Peyer's patch (tissue), 4 donors: Measurements from ENCODE around the gene GBX1. TPM values are rescaled to one million over a fixed set of nuclear protein-coding genes. Genes with fewer than 3 reads are reported as not detected.

Experiments used
- DNase-seq, 3 donors: peaks; one replicate each; pipeline ENCODE4 v3.0.0-alpha.2; 2017 to 2019
- H3K27ac ChIP-seq, 4 donors: fragments of 200-600 bp; sonication (generic); one replicate each; pipeline ENCODE4 v1.5.1; 2016 to 2019
- H3K27me3 ChIP-seq, 2 donors: fragments of 200-600 bp; sonication (generic); one replicate each; pipeline ENCODE4 v1.5.1; 2019
- H3K36me3 ChIP-seq, 3 donors: fragments of 200-600 bp; sonication (generic); one replicate each; pipeline ENCODE4 v1.5.1; 2016 to 2019
- H3K4me1 ChIP-seq, 4 donors: fragments of 200-600 bp; sonication (generic); one replicate each; pipeline ENCODE4 v1.5.1; 2016 to 2019
- H3K4me3 ChIP-seq, 4 donors: fragments of 200-600 bp; sonication (generic); 1 replicate in 3 of 4; 2 replicates in 1 of 4; pipeline ENCODE4 v1.5.1; 2016 to 2019; ENCODE audit warnings: mild to moderate bottlenecking in 1 of 4
- H3K9me3 ChIP-seq, 4 donors: fragments of 200-600 bp; sonication (generic); one replicate each; pipeline ENCODE4 v1.5.1; 2016 to 2019; ENCODE audit warnings: mild to moderate bottlenecking in 1 of 4
- POLR2A ChIP-seq, 2 donors: fragments of 450-650 bp; IDR thresholded peaks; one replicate each; pipeline ENCODE4 v1.5.1; 2017; ENCODE audit warnings: antibody characterized with exemption in 2 of 2, mild to moderate bottlenecking in 2 of 2, moderate library complexity in 2 of 2
- total RNA-seq, 4 donors: library from RNA; depleted of rRNA; stranded (reverse); fragments of >200 nt; gene quantifications; one replicate each; pipeline ENCODE4 v1.1.0, GENCODE V29; 2016
- TF ChIP-seq, protein P1 (sequence below), 6 experiments: fragments of 450-650 bp in 4 of 6; fragments of 200-600 bp in 2 of 6; sonication (generic) in 1 of 6; IDR thresholded peaks; one replicate each; pipeline ENCODE4 v1.5.1; 2017 to 2019; ENCODE audit warnings: antibody characterized with exemption in 6 of 6, mild to moderate bottlenecking in 3 of 6, moderate library complexity in 1 of 6

GBX1 gene
- total RNA-seq, 4 donors from 2014 or later = not detected

DNA sequence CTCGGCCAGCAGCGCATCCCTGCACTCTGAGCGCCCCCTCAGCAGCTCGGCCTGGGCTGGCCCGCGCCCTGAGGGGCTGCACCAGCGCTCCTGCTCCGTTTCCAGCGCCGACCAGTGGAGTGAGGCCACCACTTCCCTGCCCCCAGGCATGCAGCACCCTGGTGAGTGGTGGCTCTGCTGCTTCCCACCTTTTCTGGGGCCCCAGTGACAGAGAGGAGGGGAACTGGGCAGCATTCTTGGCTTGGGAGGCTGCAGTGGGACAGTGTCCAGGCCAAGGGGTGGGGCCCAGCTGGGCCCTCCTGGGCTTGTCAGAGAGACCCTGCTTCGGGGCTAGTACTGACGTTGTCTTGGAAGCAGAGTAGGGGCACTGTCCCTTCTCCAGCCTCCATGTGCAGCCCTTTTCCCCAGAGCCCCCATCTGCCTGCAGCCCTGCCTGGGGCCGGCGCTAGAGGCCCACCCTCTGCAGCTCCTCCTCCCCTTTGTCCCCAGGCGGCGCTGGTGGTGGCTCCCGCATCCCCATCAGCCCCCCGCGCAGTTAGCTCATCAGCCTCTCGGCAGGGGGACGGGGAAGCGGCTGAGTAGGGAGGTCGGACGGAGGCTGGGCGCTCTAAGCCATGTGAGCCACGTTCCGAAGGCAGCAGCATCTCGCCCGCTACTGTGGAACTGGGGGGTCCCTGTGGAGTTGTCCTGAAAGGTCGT, 29.2 kb downstream of the GBX1 start:
- TF ChIP-seq POLR2A (IDR thresholded peaks at IDR 0.05) = no peak
- TF ChIP-seq, protein P1, sequence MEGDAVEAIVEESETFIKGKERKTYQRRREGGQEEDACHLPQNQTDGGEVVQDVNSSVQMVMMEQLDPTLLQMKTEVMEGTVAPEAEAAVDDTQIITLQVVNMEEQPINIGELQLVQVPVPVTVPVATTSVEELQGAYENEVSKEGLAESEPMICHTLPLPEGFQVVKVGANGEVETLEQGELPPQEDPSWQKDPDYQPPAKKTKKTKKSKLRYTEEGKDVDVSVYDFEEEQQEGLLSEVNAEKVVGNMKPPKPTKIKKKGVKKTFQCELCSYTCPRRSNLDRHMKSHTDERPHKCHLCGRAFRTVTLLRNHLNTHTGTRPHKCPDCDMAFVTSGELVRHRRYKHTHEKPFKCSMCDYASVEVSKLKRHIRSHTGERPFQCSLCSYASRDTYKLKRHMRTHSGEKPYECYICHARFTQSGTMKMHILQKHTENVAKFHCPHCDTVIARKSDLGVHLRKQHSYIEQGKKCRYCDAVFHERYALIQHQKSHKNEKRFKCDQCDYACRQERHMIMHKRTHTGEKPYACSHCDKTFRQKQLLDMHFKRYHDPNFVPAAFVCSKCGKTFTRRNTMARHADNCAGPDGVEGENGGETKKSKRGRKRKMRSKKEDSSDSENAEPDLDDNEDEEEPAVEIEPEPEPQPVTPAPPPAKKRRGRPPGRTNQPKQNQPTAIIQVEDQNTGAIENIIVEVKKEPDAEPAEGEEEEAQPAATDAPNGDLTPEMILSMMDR (IDR thresholded peaks at IDR 0.05) = no peak
- no peaks in the 10 kb centered on the region for H3K9me3 ChIP-seq
- no peak overlapping the region for H3K27ac ChIP-seq
- no peaks in the 10 kb centered on the region for H3K4me1 ChIP-seq
- DNase-seq = peak in 1 of 3 donors; percentile 36
- H3K4me3 ChIP-seq = no peak overlapping the region
- peaks cover 0 to 73% (median 0%) of the 10 kb centered on the region in 3 donors for H3K36me3 ChIP-seq
- H3K27me3 ChIP-seq = no peaks in the 10 kb centered on the region

DNA sequence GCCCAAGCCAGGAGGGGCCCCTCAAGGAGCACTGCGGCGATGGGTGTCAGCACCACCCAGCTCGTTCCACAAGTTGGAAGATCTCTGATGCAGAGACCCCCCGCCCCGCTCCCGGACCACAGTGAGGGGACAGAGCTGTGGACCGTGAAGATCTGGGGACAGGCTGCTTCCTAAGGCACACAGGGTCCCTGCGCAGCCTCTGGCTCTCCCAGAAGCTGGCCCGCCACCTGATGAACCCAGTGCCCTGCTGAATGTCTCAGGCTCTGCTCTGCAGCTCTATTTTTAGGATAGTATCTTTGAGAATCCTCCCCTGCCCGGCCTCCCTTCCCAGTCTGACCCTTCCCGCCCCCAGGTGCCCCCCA, 29.7 kb downstream of the GBX1 start:
- no peak overlapping the region for H3K27ac ChIP-seq
- H3K9me3 ChIP-seq = no peaks in the 10 kb centered on the region
- peak in 1 of 3 donors; percentile 30 for DNase-seq
- no peaks in the 10 kb centered on the region for H3K4me1 ChIP-seq
- peaks cover 0 to 73% (median 0%) of the 10 kb centered on the region in 3 donors for H3K36me3 ChIP-seq
- TF ChIP-seq, protein P1 (IDR thresholded peaks at IDR 0.05) = no peak
- no peak for TF ChIP-seq POLR2A (IDR thresholded peaks at IDR 0.05)
- no peaks in the 10 kb centered on the region for H3K27me3 ChIP-seq
- no peak overlapping the region for H3K4me3 ChIP-seq

DNA sequence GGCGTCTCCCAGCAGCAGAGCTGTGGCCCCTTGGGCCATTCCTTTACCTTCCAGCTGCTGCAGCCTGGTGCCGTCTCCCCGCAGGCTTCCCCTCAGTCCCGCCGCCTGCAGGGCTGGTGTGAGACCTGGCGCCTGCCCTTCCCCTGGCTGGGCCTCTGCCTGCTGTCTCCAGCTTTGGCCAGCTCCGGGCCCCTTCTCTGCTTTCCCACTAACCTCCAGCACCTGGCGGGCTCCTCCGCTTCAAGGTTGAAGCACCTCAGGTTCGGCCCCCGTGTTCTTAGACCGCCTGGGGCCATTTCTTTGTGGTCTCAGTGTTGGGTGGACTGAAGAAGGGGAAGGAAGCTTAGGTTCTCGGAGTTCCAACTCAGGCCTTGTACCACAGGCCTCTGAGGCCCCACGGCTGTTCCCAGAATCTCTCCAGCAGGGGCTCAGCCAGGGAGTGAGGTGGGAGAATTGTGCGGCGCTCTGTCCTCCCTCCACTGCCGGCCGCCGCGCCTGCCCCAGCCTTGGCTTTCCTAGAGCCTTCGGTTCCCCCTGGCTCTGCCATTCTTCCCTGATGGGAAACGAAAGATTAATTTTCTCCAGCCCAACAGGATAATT, 30.3 kb downstream of the GBX1 start:
- Histone ChIP-seq H3K36me3 (peaks cover 0 to 72% (median 0%) of the 10 kb centered on the region in 3 donors), H3K4me1 (no peaks in the 10 kb centered on the region), H3K4me3 (no peak overlapping the region), H3K9me3 (no peaks in the 10 kb centered on the region), H3K27me3 (no peaks in the 10 kb centered on the region), H3K27ac (no peak overlapping the region)
- TF ChIP-seq, protein P1 (IDR thresholded peaks at IDR 0.05) = no peak
- no peak for TF ChIP-seq POLR2A (IDR thresholded peaks at IDR 0.05)
- DNase-seq = peak in 1 of 3 donors; percentile 37

DNA sequence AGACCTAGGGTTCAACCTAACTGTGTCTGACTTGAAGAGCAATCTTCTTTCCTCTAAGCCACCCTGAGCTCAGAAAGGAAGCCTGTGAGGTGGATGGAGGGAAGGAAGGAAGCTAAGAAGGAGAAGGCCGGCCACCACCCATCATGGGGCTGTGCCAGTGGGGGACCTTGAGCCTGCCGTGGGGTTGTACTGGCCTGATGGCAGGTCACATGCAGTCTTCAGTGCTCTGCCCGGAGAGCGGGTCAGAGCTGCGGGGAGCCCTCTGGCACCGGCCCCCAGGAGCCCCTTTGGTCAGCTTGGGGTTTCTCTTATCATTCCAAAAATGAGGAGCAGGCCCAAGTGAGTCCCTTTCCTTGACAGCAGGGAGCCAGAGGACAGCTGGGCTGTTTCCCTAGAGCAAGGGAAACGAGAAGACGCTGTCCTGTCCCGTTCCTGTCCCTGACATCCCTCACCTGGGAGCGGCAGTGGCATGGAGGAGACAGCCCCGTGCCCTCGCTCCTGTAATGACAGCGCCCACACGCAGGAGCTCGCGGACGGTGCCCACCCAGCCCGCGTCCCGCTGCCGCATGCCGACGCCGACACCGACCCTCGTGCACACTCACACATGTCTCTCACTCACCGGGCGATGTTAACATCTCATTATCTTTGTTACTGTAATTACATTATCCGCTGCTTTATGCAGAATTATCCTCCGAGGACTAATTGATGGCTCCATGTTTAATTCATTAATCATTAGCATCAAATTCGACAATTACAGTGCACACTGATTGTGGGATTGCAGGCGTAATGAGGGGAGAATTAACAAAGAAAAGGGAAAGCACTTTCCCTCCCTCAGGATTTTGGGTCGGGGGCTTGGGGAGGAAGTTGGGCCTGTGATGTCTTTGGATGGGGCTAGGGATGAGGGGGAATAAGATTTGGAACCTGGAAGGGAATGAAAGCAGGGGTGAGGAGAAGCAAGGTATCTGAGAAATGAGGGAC, 31.3 kb downstream of the GBX1 start:
- TF ChIP-seq, protein P1 (IDR thresholded peaks at IDR 0.05) = no peak
- TF ChIP-seq POLR2A (IDR thresholded peaks at IDR 0.05) = no peak
- Histone ChIP-seq H3K4me3 (no peak overlapping the region), H3K27ac (no peak overlapping the region), H3K27me3 (no peaks in the 10 kb centered on the region), H3K36me3 (peaks cover 0 to 72% (median 0%) of the 10 kb centered on the region in 3 donors), H3K4me1 (no peaks in the 10 kb centered on the region), H3K9me3 (no peaks in the 10 kb centered on the region)
- peak in 1 of 3 donors; percentile 40 for DNase-seq

DNA sequence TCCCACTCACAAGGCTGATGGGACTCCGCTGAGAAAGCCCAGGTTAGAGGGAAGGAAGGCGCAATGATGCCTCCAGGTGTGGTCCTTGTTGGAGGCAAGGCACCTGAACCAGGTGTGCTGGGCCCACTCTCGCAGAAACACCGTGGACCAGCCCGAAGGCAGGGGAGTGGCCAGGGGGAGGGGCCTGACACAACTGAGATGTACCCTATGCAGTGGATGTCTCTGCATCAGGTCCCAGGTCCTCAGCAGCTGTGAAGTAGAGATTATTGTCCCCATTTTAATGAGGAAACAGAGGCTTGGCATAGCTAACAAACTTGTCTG, 32.0 kb downstream of the GBX1 start:
- no peak for DNase-seq
- H3K27me3 ChIP-seq = no peaks in the 10 kb centered on the region
- H3K4me3 ChIP-seq = no peak overlapping the region
- no peaks in the 10 kb centered on the region for H3K4me1 ChIP-seq
- H3K27ac ChIP-seq = no peak overlapping the region
- H3K36me3 ChIP-seq = peaks cover 0 to 73% (median 0%) of the 10 kb centered on the region in 3 donors
- TF ChIP-seq POLR2A (IDR thresholded peaks at IDR 0.05) = no peak
- no peaks in the 10 kb centered on the region for H3K9me3 ChIP-seq
